GM18499 (cell line): ENCODE measurements around the gene RBBP4.
"Not testable (repeated sequence)": the region's sequence is repeated elsewhere in the genome, so short reads cannot be mapped to it uniquely, and the experiment has no call there.

Experiments used
- ATAC-seq: cut with Tn5 transposase; IDR thresholded peaks from one replicate; pipeline ENCODE4 v1.9.1; 2021; ENCODE audit warnings: moderate number of reproducible peaks; ENCODE audit not compliant: insufficient read depth, unreplicated experiment

The RBBP4 gene

GRCh38 chr1:32684167-32684811 lies 33.3 kb downstream of the RBBP4 start:
- ATAC-seq = no peak

GRCh38 chr1:32685498-32685897 lies 34.5 kb downstream of the RBBP4 start:
- no peak for ATAC-seq

DNA sequence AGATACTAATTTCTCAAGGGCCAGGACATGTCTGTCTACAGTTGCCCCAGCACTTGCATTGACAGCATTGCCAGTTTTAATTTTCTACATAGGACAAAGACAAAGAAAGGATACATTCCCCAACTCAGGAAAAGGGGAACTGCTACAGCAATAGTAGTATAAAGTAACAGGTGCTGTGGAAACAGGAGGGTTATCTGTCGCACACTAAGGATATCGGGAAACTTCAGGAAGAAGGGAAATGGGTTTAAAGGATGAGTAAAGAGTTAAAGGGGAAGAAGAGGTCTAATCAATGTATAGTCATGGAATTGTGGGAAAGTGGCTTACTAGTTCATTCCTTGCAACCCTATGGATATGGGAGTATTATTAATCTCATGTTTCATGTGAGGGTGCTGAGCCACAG lies 35.4 kb downstream of the RBBP4 start:
- ATAC-seq = no peak

DNA sequence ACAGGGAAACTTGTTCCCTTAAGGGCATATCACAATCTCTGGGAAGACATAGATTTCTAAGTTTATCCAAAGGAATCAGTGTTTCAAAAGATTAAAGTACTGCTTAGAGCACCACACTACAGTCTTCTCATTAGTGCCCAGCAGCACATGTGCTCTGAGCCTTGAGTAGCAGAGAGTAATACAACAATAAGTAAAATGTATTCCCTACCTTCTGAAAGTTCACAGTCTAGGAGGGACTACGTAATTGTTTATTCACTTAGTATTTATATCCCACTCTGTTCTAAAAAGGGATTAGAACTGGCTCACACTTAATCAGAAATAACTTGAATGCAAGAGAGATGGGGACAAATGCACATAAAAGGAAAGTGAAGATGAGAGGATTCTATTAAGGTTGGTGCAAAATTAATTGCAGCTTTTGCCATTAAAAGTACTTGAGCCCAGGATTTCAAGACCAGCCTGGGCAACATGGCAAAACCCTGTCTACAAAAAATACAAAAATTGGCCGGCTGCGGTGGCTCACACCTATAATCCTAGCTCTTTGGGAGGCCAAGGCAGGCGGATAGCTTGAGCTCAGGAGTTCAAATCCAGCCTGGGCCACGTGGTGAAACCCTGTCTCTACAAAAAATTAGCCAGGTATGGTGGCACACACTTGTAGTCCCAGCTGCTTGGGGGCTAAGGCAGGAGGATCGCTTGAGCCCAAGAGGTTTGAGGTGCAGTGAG lies 42.6 kb downstream of the RBBP4 start:
- no peak for ATAC-seq

- no peak for ATAC-seq
Observed at GRCh38 chr1:32695098-32695904, 44.3 kb downstream of the RBBP4 start.

- no peak for ATAC-seq
Observed at GRCh38 chr1:32696041-32696440, 45.0 kb downstream of the RBBP4 start.

DNA sequence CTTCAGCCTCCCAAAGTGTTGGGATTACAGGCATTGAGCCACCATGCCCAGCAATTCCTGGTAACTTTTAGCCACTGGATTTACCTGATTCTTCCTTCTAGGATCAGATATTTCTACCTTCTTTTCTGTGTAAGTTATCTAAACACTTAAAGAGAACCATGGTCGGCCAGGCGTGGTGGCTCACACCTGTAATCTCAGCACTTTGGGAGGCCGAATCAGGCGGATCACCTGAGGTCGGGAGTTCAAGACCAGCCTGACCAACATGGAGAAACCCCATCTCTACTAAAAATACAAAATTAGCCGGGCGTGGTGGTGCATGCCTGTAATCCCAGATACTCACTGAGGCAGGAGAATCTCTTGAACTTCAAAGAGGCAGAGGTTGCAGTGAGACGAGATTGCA lies 46.0 kb downstream of the RBBP4 start:
- not testable (repeated sequence) for ATAC-seq

GRCh38 chr1:32701421-32701911 lies 50.5 kb downstream of the RBBP4 start:
- no peak for ATAC-seq

DNA sequence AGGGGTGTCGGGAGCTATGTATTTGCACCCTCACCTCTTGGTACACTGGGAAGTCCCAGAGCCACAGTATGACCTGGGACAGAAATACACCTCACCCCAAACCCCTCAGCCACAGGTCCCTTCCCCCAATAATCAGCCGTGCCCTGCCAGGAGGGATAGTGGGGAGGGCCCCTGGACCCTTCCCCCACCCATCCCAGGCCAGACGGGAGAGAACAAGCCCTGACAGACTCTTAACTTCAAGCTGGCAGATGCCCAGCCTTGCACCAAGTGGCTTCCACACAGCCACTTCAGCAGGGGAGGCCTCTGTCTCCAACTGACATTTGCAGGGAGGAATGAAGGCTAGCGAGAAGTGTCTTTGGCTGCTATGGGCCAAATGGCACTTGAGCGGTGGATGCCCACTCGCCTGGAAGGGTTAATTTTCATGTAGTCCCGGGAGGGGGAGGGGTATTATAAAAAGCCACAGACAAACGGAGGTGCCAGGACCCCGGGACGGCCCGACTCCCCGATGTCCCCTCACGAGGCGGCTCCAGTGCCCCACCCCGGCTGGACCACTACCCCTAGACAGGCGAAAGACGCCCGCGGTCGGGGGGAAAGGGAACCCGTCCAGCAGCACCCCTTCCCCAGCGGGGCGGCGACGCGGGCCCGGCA lies 51.1 kb downstream of the RBBP4 start:
- no peak for ATAC-seq

DNA sequence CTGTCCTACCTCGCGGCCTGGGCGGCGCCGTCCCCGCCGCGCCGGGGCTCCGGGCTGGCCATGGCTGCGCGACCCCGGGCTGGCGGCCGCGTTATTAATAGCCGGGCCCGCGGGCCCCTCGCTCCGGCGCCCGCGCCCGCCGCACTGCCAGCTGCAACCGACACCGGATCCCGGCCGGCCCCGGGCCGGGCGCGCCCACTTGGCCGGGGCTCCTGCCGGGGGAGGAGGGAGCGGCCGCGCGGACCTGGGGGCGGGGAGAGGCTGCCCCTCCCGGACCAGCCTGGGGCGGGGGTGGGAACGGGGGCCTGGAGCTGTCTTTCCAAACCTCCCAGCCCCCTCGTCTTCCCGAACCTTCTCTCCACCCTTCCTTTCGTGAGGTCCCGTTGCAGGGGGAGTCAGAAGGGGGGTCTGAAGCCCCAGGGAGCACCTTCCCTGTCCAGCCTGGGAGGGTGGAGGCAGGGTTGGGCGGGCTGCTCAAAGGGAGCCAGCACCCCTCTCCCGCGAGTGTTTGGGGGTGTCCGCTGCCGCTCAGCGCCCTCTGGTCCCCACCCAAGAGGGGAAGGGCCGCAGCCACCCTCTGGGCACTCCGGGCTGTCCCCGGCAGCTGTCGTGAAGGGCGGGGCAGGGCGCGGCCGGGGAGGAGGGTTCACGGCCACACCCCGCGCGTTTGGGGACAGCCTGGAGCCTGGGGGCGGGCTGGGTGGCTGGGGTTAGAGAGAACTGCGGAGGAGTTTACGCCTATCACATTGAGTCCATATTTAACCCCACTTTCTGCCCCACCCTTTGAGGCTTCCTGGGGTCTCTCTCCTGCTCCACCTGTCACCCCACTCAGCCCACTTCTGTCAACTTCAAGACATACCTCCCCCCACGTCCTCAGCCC lies 51.8 kb downstream of the RBBP4 start, which contains the start of gene SYNC:
SYNC (minus strand) TSS at position 172 of the 880 bp plus-strand sequence; CDS start at position 62, 110 bp downstream.
- ATAC-seq = no peak

GRCh38 chr1:32703479-32704291 lies 52.7 kb downstream of the RBBP4 start:
- no peak for ATAC-seq

DNA sequence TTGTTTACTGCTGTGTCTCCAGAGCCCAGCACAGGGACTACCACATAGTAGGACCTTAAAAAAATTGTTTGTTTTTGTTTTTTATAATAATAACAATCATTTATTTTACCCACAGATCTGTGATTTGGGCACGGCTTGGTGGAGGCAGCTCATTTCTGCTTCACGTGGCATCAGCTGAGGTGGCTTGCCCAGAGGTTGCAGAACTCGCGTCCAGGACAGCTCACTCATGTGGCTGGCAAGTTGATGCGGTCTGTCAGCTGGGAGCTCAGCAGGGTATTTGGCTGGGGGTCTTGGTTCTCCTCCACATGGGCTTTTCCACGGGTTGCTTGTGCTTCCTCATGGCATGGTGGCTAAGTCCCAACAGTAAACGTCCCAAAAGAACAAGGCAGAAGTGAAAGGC lies 54.5 kb downstream of the RBBP4 start:
- ATAC-seq = no peak

DNA sequence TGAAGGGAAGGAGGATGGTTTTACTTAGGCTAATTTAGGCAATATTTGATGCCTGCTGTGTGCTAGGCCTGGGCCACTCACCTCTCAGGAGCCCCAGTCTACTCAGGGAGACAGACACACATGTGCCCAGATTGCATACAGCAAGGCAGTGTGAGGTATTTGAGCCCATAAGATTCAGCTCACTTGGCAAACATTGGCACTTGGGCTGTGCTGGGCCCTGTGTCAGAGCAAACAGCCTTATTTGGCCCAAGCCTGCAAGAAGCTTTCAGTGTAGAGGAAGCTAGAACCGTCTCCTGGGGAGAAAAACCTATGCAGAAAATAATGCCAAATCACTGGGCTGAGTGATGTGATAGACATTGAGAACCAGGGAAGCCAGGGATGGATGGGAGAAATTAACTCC lies 55.5 kb downstream of the RBBP4 start:
- no peak for ATAC-seq

- ATAC-seq = no peak
Observed at GRCh38 chr1:32709075-32709474, 58.1 kb downstream of the RBBP4 start.

GRCh38 chr1:32709476-32709875 lies 58.5 kb downstream of the RBBP4 start:
- ATAC-seq = no peak

DNA sequence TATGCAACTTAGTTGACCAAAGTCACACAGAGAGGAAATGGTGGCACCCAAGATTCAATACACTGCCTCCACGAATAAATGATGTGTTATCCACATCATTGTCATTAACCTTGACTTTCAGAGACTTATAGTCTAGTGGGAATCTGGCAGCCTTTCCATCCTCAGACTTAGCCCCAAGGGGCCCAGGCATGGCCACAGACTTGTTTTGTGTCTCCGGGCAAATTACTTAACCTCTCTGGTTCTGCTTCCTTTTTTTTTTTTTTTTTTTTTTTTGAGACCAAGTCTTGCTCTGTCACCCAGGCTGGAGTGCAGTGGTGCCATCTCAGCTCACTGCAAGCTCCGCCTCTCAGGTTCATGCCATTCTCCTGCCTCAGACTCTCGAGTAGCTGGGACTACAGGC lies 60.2 kb downstream of the RBBP4 start:
- ATAC-seq = not testable (repeated sequence)

DNA sequence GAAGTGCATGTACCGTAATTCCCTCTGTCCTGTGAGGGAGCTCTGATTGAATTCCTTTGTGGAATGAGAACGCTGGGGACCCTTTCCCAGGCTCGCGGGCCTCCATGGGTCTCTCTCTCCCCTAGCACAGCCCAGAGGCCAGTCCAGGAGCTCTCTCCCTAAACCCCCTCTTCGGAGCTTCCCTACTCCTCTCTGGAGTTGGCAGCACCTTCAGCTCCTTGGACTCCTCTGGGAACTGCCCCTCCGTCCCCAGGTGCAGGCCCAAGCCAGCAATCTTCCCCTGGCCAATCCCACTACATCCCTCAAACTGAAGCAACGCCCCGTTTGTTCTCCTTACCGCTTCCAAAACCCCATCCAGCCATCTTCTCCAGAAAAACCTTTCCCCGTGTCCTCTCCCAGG lies 62.1 kb downstream of the RBBP4 start:
- ATAC-seq = no peak

GRCh38 chr1:32714277-32714676 lies 63.3 kb downstream of the RBBP4 start:
- ATAC-seq = no peak

- ATAC-seq = no peak
Observed at GRCh38 chr1:32715901-32716311, 64.9 kb downstream of the RBBP4 start.
